CD4-positive, CD25-positive, alpha-beta regulatory T cell (primary cell): Measurements from ENCODE around the gene TCF23. TPM values are rescaled to one million over a fixed set of nuclear protein-coding genes. Genes with fewer than 3 reads are reported as not detected.

Experiments
- ATAC-seq, 2 donors: fragments of 150-1000 bp; cut with Tn5 transposase; one replicate each; pipeline ENCODE4 v1.10.0; 2021; ENCODE audit warnings: low read depth in 2 of 2, moderate number of reproducible peaks in 2 of 2, moderate library complexity in 1 of 2
- DNase-seq, 3 donors: peaks; one replicate each; pipeline versions ENCODE4 v3.0.0 to v3.0.0-alpha.2; 2012 to 2022; ENCODE audit warnings: mixed read lengths in 1 of 3
- H3K27ac ChIP-seq: one replicate; pipeline ENCODE4 v1.7.0; 2013; ENCODE audit warnings: mild to moderate bottlenecking, low read length; ENCODE audit not compliant: insufficient read depth, poor library complexity, severe bottlenecking
- H3K27me3 ChIP-seq: one replicate; pipeline ENCODE4 v1.7.0; 2013; ENCODE audit warnings: low read length; ENCODE audit not compliant: control insufficient read depth, insufficient read depth
- H3K36me3 ChIP-seq: one replicate; pipeline ENCODE4 v1.7.0; 2013; ENCODE audit warnings: mild to moderate bottlenecking, low read length, moderate library complexity; ENCODE audit not compliant: control insufficient read depth, insufficient read depth
- H3K4me1 ChIP-seq: 2 replicates; pipeline ENCODE4 v1.7.0; 2013; ENCODE audit warnings: mild to moderate bottlenecking, low read length; ENCODE audit not compliant: insufficient read depth, control insufficient read depth, poor library complexity, severe bottlenecking
- H3K4me3 ChIP-seq: one replicate; pipeline ENCODE4 v1.7.0; 2013; ENCODE audit warnings: low read depth, mild to moderate bottlenecking, low read length, moderate library complexity
- H3K9me3 ChIP-seq, 2 experiments: 1 replicate in 1 of 2; 2 replicates in 1 of 2; pipeline ENCODE4 v1.7.0; 2013; ENCODE audit warnings: low read length in 2 of 2, mild to moderate bottlenecking in 1 of 2, moderate library complexity in 1 of 2; ENCODE audit not compliant: control insufficient read depth in 2 of 2
- H3K27ac Mint-ChIP-seq, 3 donors: one replicate each; pipeline ENCODE4 v1.8.0; 2020 to 2022; ENCODE audit warnings: mild to moderate bottlenecking in 3 of 3, mixed read lengths in 3 of 3, moderate library complexity in 2 of 3
- H3K27me3 Mint-ChIP-seq: one replicate; pipeline ENCODE4 v1.8.0; 2022; ENCODE audit warnings: mild to moderate bottlenecking, mixed read lengths
- H3K36me3 Mint-ChIP-seq: one replicate; pipeline ENCODE4 v1.8.0; 2020; ENCODE audit warnings: mixed read lengths
- H3K4me1 Mint-ChIP-seq, 4 donors: one replicate each; pipeline ENCODE4 v1.8.0; 2020 to 2022; ENCODE audit warnings: mixed read lengths in 4 of 4, mild to moderate bottlenecking in 1 of 4
- H3K4me3 Mint-ChIP-seq, 4 donors: one replicate each; pipeline ENCODE4 v1.8.0; 2020 to 2022; ENCODE audit warnings: mild to moderate bottlenecking in 4 of 4, mixed read lengths in 4 of 4, moderate library complexity in 3 of 4
- H3K9me3 Mint-ChIP-seq, 7 donors: one replicate each; pipeline ENCODE4 v1.8.0; 2020 to 2022; ENCODE audit warnings: mixed read lengths in 7 of 7, mild to moderate bottlenecking in 3 of 7, moderate library complexity in 2 of 7
- polyA plus RNA-seq, 4 donors: library from polyadenylated mRNA; unstranded; fragments of 300-500 nt; fragmentation: Illumina TruSeq; gene quantifications; one replicate each; pipeline ENCODE4 v1.2.3, GENCODE V29; 2021
- total RNA-seq: library from RNA; stranded (reverse); gene quantifications from one replicate; pipeline ENCODE4 v1.2.3, GENCODE V29; 2022

Gene TCF23
- total and polyA plus RNA-seq, 5 donors from 2014 or later, result not detected

GRCh38 chr2:27160191-27160590 is 11.4 kb downstream of the TCF23 start:
- H3K9me3 Mint-ChIP-seq, result peaks cover 0 to 2% (median 0%) of the 10 kb centered on the region in 7 donors
- Histone ChIP-seq H3K27ac (no peak overlapping the region), H3K4me3 (no peak overlapping the region), H3K27me3 (no peaks in the 10 kb centered on the region), H3K4me1 (no peaks in the 10 kb centered on the region), H3K36me3 (no peaks in the 10 kb centered on the region), H3K9me3 (no peaks in the 10 kb centered on the region)
- ATAC-seq (no peak), DNase-seq (no peak)
- H3K27me3 Mint-ChIP-seq, result peaks cover 9% of the 10 kb centered on the region
- H3K4me3 Mint-ChIP-seq, result no peak overlapping the region
- H3K4me1 Mint-ChIP-seq, result peaks cover 0 to 3% (median under 1%) of the 10 kb centered on the region in 4 donors
- no peaks in the 10 kb centered on the region for H3K36me3 Mint-ChIP-seq
- peak overlapping the region in 1 of 3 donors; percentile 42 for H3K27ac Mint-ChIP-seq

- Histone ChIP-seq H3K27me3 (no peaks in the 10 kb centered on the region), H3K4me3 (no peak overlapping the region), H3K9me3 (no peaks in the 10 kb centered on the region), H3K4me1 (no peaks in the 10 kb centered on the region), H3K27ac (no peak overlapping the region), H3K36me3 (no peaks in the 10 kb centered on the region)
- DNase-seq, result no peak
- Mint-ChIP-seq H3K4me1 (peaks cover 0 to 3% (median under 1%) of the 10 kb centered on the region in 4 donors), H3K27me3 (peaks cover 18% of the 10 kb centered on the region), H3K4me3 (no peak overlapping the region), H3K27ac (peak overlapping the region in 1 of 3 donors; percentile 20), H3K36me3 (no peaks in the 10 kb centered on the region), H3K9me3 (peaks cover 0 to 2% (median 0%) of the 10 kb centered on the region in 7 donors)
- no peak for ATAC-seq
These were observed 13.6 kb downstream of the TCF23 start for GRCh38 chr2:27162151-27163121.

- Histone ChIP-seq H3K4me1 (peaks cover 3% of the 10 kb centered on the region), H3K27ac (no peak overlapping the region), H3K4me3 (no peak overlapping the region), H3K9me3 (no peaks in the 10 kb centered on the region), H3K27me3 (no peaks in the 10 kb centered on the region), H3K36me3 (no peaks in the 10 kb centered on the region)
- DNase-seq (no peak), ATAC-seq (no peak)
- Mint-ChIP-seq H3K27me3 (peaks cover 28% of the 10 kb centered on the region), H3K9me3 (peaks cover 0 to 1% (median 0%) of the 10 kb centered on the region in 7 donors), H3K4me3 (no peak overlapping the region), H3K27ac (no peak overlapping the region), H3K4me1 (peaks cover 0 to 2% (median under 1%) of the 10 kb centered on the region in 4 donors), H3K36me3 (no peaks in the 10 kb centered on the region)
These were observed 16.4 kb downstream of the TCF23 start for GRCh38 chr2:27164960-27165763.

GRCh38 chr2:27170581-27171337 is 22.0 kb downstream of the TCF23 start:
- Histone ChIP-seq H3K4me1 (peaks cover 4% of the 10 kb centered on the region), H3K36me3 (no peaks in the 10 kb centered on the region), H3K27ac (no peak overlapping the region), H3K27me3 (peaks cover 11% of the 10 kb centered on the region), H3K9me3 (no peaks in the 10 kb centered on the region), H3K4me3 (no peak overlapping the region)
- no peak overlapping the region for H3K4me3 Mint-ChIP-seq
- no peak for ATAC-seq
- peaks cover 26% of the 10 kb centered on the region for H3K27me3 Mint-ChIP-seq
- peaks cover 0 to 2% (median 1%) of the 10 kb centered on the region in 4 donors for H3K4me1 Mint-ChIP-seq
- no peak for DNase-seq
- H3K27ac Mint-ChIP-seq, result peak overlapping the region in 1 of 3 donors; percentile 15
- H3K36me3 Mint-ChIP-seq, result no peaks in the 10 kb centered on the region
- H3K9me3 Mint-ChIP-seq, result peaks cover 0 to 1% (median 0%) of the 10 kb centered on the region in 7 donors

- ATAC-seq (no peak), DNase-seq (no peak)
- H3K27ac Mint-ChIP-seq, result no peak overlapping the region
- no peaks in the 10 kb centered on the region for H3K36me3 Mint-ChIP-seq
- Histone ChIP-seq H3K4me3 (no peak overlapping the region), H3K36me3 (no peaks in the 10 kb centered on the region), H3K4me1 (peaks cover 4% of the 10 kb centered on the region), H3K9me3 (no peaks in the 10 kb centered on the region), H3K27ac (no peak overlapping the region), H3K27me3 (peaks cover 11% of the 10 kb centered on the region)
- H3K27me3 Mint-ChIP-seq, result peaks cover 26% of the 10 kb centered on the region
- H3K9me3 Mint-ChIP-seq, result peaks cover 0 to 1% (median 0%) of the 10 kb centered on the region in 7 donors
- peaks cover 0 to 2% (median 1%) of the 10 kb centered on the region in 4 donors for H3K4me1 Mint-ChIP-seq
- no peak overlapping the region for H3K4me3 Mint-ChIP-seq
These were observed 22.6 kb downstream of the TCF23 start for GRCh38 chr2:27171351-27171848.

- no peaks in the 10 kb centered on the region for H3K9me3 ChIP-seq
- no peaks in the 10 kb centered on the region for H3K9me3 Mint-ChIP-seq
- DNase-seq, result no peak
- H3K36me3 Mint-ChIP-seq, result no peaks in the 10 kb centered on the region
- H3K4me1 Mint-ChIP-seq, result peaks cover 0 to 2% (median 1%) of the 10 kb centered on the region in 4 donors
- H3K4me3 ChIP-seq, result no peak overlapping the region
- H3K27ac Mint-ChIP-seq, result no peak overlapping the region
- H3K27me3 ChIP-seq, result peaks cover 23% of the 10 kb centered on the region
- peaks cover 4% of the 10 kb centered on the region for H3K4me1 ChIP-seq
- no peak for ATAC-seq
- peaks cover 29% of the 10 kb centered on the region for H3K27me3 Mint-ChIP-seq
- H3K36me3 ChIP-seq, result no peaks in the 10 kb centered on the region
- H3K4me3 Mint-ChIP-seq, result no peak overlapping the region
- no peak overlapping the region for H3K27ac ChIP-seq
These were observed 25.8 kb downstream of the TCF23 start for GRCh38 chr2:27174638-27175037.

- DNase-seq (no peak), ATAC-seq (no peak)
- Histone ChIP-seq H3K27me3 (peaks cover 26% of the 10 kb centered on the region), H3K4me3 (no peak overlapping the region), H3K4me1 (no peaks in the 10 kb centered on the region), H3K9me3 (no peaks in the 10 kb centered on the region), H3K27ac (no peak overlapping the region), H3K36me3 (no peaks in the 10 kb centered on the region)
- H3K27me3 Mint-ChIP-seq, result peaks cover 29% of the 10 kb centered on the region
- no peaks in the 10 kb centered on the region for H3K9me3 Mint-ChIP-seq
- no peak overlapping the region for H3K27ac Mint-ChIP-seq
- H3K4me1 Mint-ChIP-seq, result peaks cover 0 to 2% (median 0%) of the 10 kb centered on the region in 4 donors
- H3K4me3 Mint-ChIP-seq, result no peak overlapping the region
- H3K36me3 Mint-ChIP-seq, result no peaks in the 10 kb centered on the region
These were observed 26.5 kb downstream of the TCF23 start for GRCh38 chr2:27175330-27175729.
